GM21737 (cell line): ENCODE results near the gene NELL1.

ENCODE experiments used
- ATAC-seq: cut with Tn5 transposase; IDR thresholded peaks from one replicate; pipeline ENCODE4 v1.9.1; 2021; ENCODE audit warnings: mild to moderate bottlenecking, moderate library complexity; ENCODE audit not compliant: unreplicated experiment

The NELL1 gene

GRCh38 chr11:21403069-21403468 lies 733.7 kb downstream of the NELL1 start:
- ATAC-seq = no peak

DNA sequence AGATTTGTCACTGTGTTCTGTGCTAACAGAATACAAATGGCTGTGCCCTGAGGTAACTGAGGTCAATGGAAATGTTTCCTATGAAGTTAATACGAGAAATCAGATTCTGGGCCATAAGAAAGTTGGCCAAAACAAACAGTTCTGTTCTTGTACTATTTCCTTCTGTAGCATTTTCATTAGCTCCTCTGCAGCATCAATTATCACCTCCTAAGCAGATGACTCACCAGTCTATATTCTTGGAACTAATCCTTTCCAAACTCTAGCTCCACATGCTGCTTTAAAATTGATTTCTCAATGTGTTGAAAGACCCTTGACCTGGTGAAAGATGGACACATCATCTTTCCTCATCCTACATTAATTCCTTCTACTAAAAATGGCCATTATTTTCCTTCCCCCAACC lies 736.0 kb downstream of the NELL1 start:
- no peak for ATAC-seq

- no peak for ATAC-seq
Observed at GRCh38 chr11:21410513-21410912, 741.1 kb downstream of the NELL1 start.

- ATAC-seq = no peak
Observed at GRCh38 chr11:21411104-21411503, 741.7 kb downstream of the NELL1 start.

DNA sequence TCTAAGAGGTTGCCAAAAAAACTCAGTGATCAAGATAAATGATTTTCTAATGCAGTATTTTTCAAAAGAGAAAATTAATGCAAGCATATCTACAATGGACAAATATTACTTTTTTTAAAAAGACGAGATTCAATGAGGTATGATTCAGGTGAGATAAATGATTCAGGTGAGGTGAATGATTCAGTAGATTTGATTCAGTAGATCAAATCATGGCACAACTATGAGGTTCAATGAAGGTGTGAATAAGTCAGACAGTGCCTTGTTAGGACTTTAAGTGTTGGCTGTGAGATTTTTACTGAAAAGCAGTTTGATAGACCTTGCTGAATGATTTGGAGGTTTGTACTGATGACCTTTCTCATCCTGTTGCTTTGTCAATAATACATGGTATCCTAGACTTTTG lies 742.2 kb downstream of the NELL1 start:
- no peak for ATAC-seq

- ATAC-seq = no peak
Observed at GRCh38 chr11:21412652-21413383, 743.4 kb downstream of the NELL1 start.

- ATAC-seq = no peak
Observed at GRCh38 chr11:21414953-21415352, 745.6 kb downstream of the NELL1 start.

DNA sequence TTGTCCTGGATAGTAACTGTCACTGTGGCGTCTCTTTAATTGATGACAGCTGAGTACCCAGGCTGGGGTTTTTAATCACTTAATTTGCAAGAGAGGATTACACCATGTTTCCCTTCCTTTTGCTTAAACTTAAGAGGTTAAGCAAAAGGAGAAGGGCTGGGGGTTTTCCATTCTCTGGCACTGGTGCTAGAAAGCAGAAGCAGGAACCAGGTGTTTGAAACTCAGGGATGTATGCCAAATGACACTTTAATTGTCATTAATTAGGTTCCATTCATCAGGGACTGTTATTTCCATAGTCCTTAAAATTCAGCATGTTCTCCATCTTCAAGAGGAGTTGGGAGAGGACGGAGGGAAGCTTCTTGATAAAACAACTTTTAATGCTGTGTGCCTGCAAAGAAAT lies 746.2 kb downstream of the NELL1 start:
- ATAC-seq = no peak

- no peak for ATAC-seq
Observed at GRCh38 chr11:21421711-21422329, 752.4 kb downstream of the NELL1 start.

DNA sequence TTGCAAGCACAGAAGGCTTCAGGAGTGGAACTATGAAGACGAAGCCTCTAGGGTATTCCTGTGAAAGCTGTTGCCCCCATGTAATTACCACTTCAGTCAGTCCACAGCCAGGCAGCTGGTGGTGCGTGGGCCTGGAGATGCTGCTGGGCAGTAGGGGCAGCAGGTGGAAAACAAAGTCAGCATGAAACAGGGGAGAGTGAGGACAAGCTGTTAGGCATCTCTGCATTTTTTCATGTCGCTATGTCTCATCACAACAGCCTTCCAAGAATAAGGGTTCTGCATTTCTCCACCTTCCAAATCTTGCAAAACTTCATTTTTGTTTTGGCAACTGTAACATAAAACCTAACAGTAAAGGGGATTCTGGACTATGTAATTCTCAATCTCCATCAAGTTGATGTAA lies 757.5 kb downstream of the NELL1 start:
- no peak for ATAC-seq

GRCh38 chr11:21427726-21428125 lies 758.3 kb downstream of the NELL1 start:
- ATAC-seq = no peak

DNA sequence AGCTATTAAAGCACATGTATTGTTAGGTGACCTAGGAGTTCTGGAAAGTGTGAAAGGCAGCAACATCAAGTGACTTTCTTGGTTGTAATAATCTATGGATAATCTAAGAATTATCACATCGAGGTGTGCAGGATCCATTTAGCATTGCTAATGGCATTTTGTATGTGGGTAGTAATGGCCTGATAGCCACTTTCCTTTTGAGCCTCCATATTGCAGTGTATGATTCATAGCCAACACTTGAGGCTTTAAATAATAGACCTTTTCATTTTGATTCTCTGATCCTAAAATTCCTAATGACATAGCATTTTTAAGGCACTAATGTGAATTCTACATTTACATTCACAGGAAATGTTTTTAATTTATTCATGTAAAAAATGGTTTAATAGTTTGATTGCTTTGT lies 759.4 kb downstream of the NELL1 start:
- no peak for ATAC-seq

DNA sequence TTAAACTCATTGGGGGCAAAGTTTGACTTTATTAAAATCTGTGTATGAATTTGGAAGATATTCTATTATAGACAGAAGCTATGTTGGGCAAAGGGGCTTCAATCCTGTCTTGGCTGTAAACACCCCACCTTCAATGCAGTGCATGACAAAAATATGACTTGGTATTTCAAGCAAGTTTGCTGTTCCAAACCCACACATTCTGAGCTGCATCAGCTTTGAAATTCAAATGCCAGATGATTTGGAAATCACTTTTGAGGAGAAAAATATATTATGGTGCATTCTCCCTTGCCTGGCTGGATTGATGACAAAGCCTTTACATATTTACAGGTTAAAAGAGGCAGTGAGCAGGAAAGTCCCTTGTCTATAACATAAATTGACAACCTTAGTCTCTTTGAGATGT lies 760.0 kb downstream of the NELL1 start:
- no peak for ATAC-seq

- no peak for ATAC-seq
Observed at GRCh38 chr11:21430537-21430936, 761.2 kb downstream of the NELL1 start.

GRCh38 chr11:21446939-21447590 lies 777.7 kb downstream of the NELL1 start:
- ATAC-seq = no peak

- ATAC-seq = no peak
Observed at GRCh38 chr11:21447871-21448270, 778.5 kb downstream of the NELL1 start.

GRCh38 chr11:21456186-21456585 lies 786.8 kb downstream of the NELL1 start:
- ATAC-seq = no peak

DNA sequence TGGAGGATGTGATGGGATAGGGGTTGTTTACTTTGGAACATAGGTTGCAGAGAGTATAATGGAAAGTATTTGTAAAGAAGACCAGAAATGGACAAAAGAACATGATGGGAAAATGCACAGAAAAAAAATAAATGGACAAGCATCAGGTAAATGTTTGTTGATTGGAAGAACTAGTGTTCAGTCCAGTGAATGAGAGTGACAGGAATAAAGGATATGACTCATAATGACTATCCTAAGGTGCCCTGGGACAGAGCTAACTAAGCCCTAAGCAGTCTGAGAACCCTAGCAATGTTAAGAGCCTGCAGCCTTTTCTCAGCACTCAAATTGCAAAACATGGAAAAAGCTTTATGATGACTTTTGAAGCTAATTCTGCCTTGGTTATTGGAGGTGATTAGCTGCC lies 790.7 kb downstream of the NELL1 start:
- no peak for ATAC-seq

- ATAC-seq = no peak
Observed at GRCh38 chr11:21461701-21462100, 792.3 kb downstream of the NELL1 start.

- ATAC-seq = no peak
Observed at GRCh38 chr11:21464601-21465193, 795.3 kb downstream of the NELL1 start.

GRCh38 chr11:21465203-21465602 lies 795.8 kb downstream of the NELL1 start:
- ATAC-seq = no peak

- no peak for ATAC-seq
Observed at GRCh38 chr11:21465920-21466319, 796.5 kb downstream of the NELL1 start.
